SK-N-SH (cell line): ENCODE data around the gene GLIPR1L1.

Source experiments
- CTCF ChIP-seq: fragments of 200-600 bp; sonication (generic); IDR thresholded peaks from 2 replicates; pipeline ENCODE4 v1.6.1; 2017; ENCODE audit warnings: antibody characterized with exemption, mild to moderate bottlenecking, moderate library complexity
- EP300 ChIP-seq, 2 experiments: IDR thresholded peaks; 2 replicates each; pipeline versions ENCODE4 v1.4.0 to v1.6.1; 2012; ENCODE audit warnings: borderline replicate concordance in 1 of 2, low read depth in 1 of 2, low read length in 1 of 2
- POLR2AphosphoS5 ChIP-seq: IDR thresholded peaks from 2 replicates; pipeline ENCODE4 v1.6.1; 2012; ENCODE audit warnings: low read depth, low read length

DNA sequence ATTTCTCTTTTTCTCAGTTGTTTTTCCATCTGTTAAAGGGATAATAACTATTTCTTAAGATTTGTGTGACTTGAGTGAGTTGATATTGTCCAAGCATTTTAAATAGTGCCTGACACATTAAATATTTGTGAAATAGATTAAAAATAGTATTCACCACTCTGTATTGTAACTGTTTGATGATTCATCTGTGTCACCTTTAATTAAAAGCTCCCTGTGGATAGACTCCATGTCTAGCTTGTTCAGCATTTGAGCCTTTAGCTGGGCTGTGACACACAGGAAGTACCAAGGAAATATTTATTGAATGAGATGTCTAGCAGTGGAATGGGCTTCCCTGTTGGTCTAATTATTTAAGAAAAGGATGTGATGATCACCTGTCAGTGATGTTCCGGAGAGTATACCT lies 54.6 kb downstream of the GLIPR1L1 start:
- TF ChIP-seq CTCF (no peak), EP300 (IDR thresholded peaks at IDR 0.05; ENCODE audit: borderline replicate concordance in 1 of 2, low read depth in 1 of 2, low read length in 1 of 2) (peak; percentile 58 to 94), POLR2AphosphoS5 (peak; percentile 89; the same call in 1 of the 2 replicates)
